ENCODE results near the gene PSG7.
"Not testable (repeated sequence)": the region's sequence is repeated elsewhere in the genome, so short reads cannot be mapped to it uniquely, and the experiment has no call there.

DNA sequence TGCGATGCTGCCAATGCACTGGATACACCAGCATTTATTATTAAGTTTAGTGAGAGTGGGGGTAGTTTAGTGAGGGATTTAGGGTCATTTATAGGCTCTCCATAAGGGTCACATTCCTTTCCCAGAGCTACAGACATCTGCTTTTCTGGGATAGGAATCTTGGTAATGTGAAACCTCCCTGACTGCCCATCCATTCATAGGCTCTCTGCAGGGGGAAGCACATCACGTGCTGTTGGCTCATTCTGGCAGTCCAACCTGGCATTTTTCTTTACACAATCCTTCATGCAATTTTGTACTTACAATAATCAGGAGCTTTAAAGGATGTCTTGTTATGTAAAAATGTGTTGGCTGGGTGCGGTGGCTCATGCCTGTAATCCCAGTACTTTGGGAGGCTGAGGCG lies 36.4 kb downstream of the PSG7 start:
- not testable (repeated sequence) for TF ChIP-seq SP1 (IDR thresholded peaks at IDR 0.05)
- TF ChIP-seq, protein P1, sequence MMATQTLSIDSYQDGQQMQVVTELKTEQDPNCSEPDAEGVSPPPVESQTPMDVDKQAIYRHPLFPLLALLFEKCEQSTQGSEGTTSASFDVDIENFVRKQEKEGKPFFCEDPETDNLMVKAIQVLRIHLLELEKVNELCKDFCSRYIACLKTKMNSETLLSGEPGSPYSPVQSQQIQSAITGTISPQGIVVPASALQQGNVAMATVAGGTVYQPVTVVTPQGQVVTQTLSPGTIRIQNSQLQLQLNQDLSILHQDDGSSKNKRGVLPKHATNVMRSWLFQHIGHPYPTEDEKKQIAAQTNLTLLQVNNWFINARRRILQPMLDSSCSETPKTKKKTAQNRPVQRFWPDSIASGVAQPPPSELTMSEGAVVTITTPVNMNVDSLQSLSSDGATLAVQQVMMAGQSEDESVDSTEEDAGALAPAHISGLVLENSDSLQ (IDR thresholded peaks at IDR 0.05), result not testable (repeated sequence)

All from HEK293T (cell line).